IMR-90 (cell line): Measurements from ENCODE around the gene TBC1D1.

Source experiments
- CEBPB ChIP-seq: IDR thresholded peaks from 2 replicates; pipeline ENCODE4 v1.6.1; 2012; ENCODE audit warnings: low read depth, low read length, improper control_type of control experiment
- CTCF ChIP-seq: conservative IDR thresholded peaks from 2 replicates; pipeline ENCODE4 v1.5.1; 2012; ENCODE audit warnings: mild to moderate bottlenecking, low read depth, low read length, improper control_type of control experiment
- MAFK ChIP-seq: IDR thresholded peaks from 2 replicates; pipeline ENCODE4 v1.6.1; 2012; ENCODE audit warnings: low read depth, low read length, improper control_type of control experiment
- MAZ ChIP-seq: IDR thresholded peaks from 2 replicates; pipeline ENCODE4 v1.6.1; 2012; ENCODE audit warnings: low read depth, mild to moderate bottlenecking, low read length, improper control_type of control experiment, moderate library complexity, borderline replicate concordance
- POLR2A ChIP-seq: IDR thresholded peaks from 2 replicates; pipeline ENCODE4 v1.6.1; 2012; ENCODE audit warnings: mild to moderate bottlenecking, low read depth, low read length
- SMC3 ChIP-seq: fragments of 150-350 bp; IDR thresholded peaks from 2 replicates; pipeline ENCODE4 v1.6.1; 2016; ENCODE audit warnings: low read depth, mild to moderate bottlenecking, antibody characterized with exemption, low read length, moderate library complexity

- TF ChIP-seq SMC3: peak; percentile 11; the same call in 1 of the 2 replicates
- no peak for TF ChIP-seq CTCF
- peak; percentile 14; the same call in 1 of the 2 replicates for TF ChIP-seq MAFK
- TF ChIP-seq POLR2A: no peak
- TF ChIP-seq CEBPB: peak; percentile 13; the same call in 1 of the 2 replicates
- no peak for TF ChIP-seq MAZ
Observed at GRCh38 chr4:38119668-38120385, 228.9 kb downstream of the TBC1D1 start.
